SK-N-MC (cell line): ENCODE measurements around the gene PLEKHG5.
"Not testable (repeated sequence)": the region's sequence is repeated elsewhere in the genome, so short reads cannot be mapped to it uniquely, and the experiment has no call there.

Experiments used
- EZH2 ChIP-seq: fragments of 200-600 bp; sonication (generic); IDR thresholded peaks from one replicate; pipeline ENCODE4 v1.6.1; 2017; ENCODE audit warnings: antibody characterized with exemption
- POLR2AphosphoS5 ChIP-seq: IDR thresholded peaks from 2 replicates; pipeline ENCODE4 v1.6.1; 2012; ENCODE audit warnings: mild to moderate bottlenecking, low read depth, low read length, borderline replicate concordance

GRCh38 chr1:6445929-6446328 lies 45.5 kb downstream of the PLEKHG5 start:
- not testable (repeated sequence) for TF ChIP-seq EZH2, POLR2AphosphoS5
